ENCODE measurements around the gene ZNF786. TPM values are rescaled to one million over a fixed set of nuclear protein-coding genes. Genes with fewer than 3 reads are reported as not detected.

ZNF786 gene
- total and polyA plus RNA-seq, 10 of the 15 experiments (the other 5 are each of a cell fraction or from before 2014, with no cell fraction given): 0.47 to 7.0 (median 4.2) TPM

DNA sequence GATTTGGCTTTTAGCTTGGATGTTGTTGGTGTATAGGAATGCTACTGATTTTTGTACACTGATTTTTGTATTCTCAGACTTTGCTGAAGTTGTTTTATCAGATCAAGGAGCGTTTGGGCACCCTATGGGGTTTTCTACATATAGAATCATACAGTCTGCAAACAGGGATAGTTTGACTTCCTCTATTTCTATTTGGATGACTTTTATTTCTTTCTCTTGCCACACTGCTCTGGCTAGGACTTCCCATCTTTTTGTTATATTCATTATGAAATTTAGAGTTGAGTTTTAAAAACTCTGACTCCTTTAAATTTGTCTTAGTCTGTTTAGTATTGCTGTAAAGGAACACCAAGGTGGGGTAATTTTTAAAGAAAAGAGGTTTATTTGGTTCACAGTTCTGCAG lies 4.7 kb downstream of the ZNF786 start (continued):
- TF ChIP-seq, protein P1, sequence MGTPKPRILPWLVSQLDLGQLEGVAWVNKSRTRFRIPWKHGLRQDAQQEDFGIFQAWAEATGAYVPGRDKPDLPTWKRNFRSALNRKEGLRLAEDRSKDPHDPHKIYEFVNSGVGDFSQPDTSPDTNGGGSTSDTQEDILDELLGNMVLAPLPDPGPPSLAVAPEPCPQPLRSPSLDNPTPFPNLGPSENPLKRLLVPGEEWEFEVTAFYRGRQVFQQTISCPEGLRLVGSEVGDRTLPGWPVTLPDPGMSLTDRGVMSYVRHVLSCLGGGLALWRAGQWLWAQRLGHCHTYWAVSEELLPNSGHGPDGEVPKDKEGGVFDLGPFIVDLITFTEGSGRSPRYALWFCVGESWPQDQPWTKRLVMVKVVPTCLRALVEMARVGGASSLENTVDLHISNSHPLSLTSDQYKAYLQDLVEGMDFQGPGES (IDR thresholded peaks at IDR 0.05): no peak
- TF ChIP-seq SUZ12 (IDR thresholded peaks at IDR 0.05; ENCODE audit: unreplicated experiment) (no peak), MTA3 (IDR thresholded peaks at IDR 0.05; ENCODE audit: borderline replicate concordance, low read length) (no peak), IKZF1 (conservative IDR thresholded peaks at IDR 0.05) (no peak), CHD1 (IDR thresholded peaks at IDR 0.05; ENCODE audit: low read depth, low read length) (no peak), FOXK2 (IDR thresholded peaks at IDR 0.05) (no peak)

DNA sequence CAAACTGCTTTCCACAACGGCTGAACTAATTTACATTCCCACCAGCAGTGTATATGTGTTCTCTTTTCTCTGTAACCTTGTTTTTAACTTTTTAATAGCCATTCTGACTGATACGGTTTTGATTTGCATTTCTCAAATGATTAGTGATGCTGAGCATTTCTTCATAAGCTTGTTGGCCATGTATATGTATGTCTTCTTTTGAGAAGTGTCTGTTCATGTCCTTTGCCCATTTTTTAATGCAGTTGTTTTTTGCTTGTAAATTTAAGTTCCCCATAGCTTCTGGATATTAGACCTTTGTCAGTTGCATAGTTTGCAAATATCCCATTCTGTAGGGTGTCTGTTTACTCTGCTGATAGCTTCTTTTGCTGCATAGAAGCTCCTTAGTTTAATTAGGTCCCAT lies 6.1 kb downstream of the ZNF786 start:
- H3K9me3 ChIP-seq (replicated peaks; ENCODE audit: control insufficient read depth, insufficient read depth, low read length): peaks cover 4% of the 10 kb centered on the region; the same call in 2 of the 3 replicates
- H3K4me1 ChIP-seq (ENCODE audit: control insufficient read depth, insufficient read depth, low read length): no peaks in the 10 kb centered on the region
- intact Hi-C loops (cut with micrococcal nuclease; ENCODE audit: unreplicated experiment) (no loop called here), in situ Hi-C loops (cut with MboI) (no loop called here)
- ATAC-seq: no peak
- H2AFZ ChIP-seq (ENCODE audit: control insufficient read depth, low read depth, low read length): no peak overlapping the region
- no peaks in the 10 kb centered on the region for H4K20me1 ChIP-seq (ENCODE audit: control insufficient read depth, insufficient read depth)
- no peak overlapping the region for H3K9ac ChIP-seq (ENCODE audit: control insufficient read depth, insufficient read depth, low read length)
- ChIA-PET POLR2A (interaction anchor here (0.7 kb wide), 1 partner anchor 62 kb away, joined by 3 read pairs; no protein-coding TSS in a partner anchor), RAD21 (ENCODE audit: unreplicated experiment) (interaction anchor here (0.6 kb wide), 1 partner anchor 37 kb away, joined by 3 read pairs; no protein-coding TSS in a partner anchor), CTCF (interaction anchor here (1.5 to 3.7 kb wide), 3 partner anchors 19 to 79 kb away, joined by 4 to 13 read pairs (median 5); no protein-coding TSS in a partner anchor), SMC1A (ENCODE audit: uncharacterized antibody, unreplicated experiment) (interaction anchor here (1.5 kb wide), 1 partner anchor 79 kb away, joined by 3 read pairs; no protein-coding TSS in a partner anchor)
- H3K27me3 ChIP-seq (replicated peaks in 1 of 2; ENCODE audit: control insufficient read depth in 2 of 2, insufficient read depth in 2 of 2, low read length in 1 of 2): no peaks in the 10 kb centered on the region
- BruUV-seq (replicated peaks): no TSS peak
- H3K36me3 ChIP-seq (ENCODE audit: control insufficient read depth in 2 of 2, insufficient read depth in 2 of 2, low read length in 1 of 2): no peaks in the 10 kb centered on the region; a peak in 1 of 4 replicates
- H3K4me3 ChIP-seq: no peak overlapping the region
- no peak overlapping the region for H3K27ac ChIP-seq (ENCODE audit: control insufficient read depth, insufficient read depth)
- FAIRE-seq: no peak
- DNase-seq (ENCODE audit: low read depth, low spot score): no peak
- WGBS (ENCODE audit: insufficient coverage, insufficient replicate concordance, low lambda C conversion rate, missing lambda C conversion rate): 52% methylated on average over 2 of the region's 2 CpGs
- no peaks in the 10 kb centered on the region; the same call in 1 of the 2 replicates for H3K79me2 ChIP-seq (ENCODE audit: control insufficient read depth, insufficient read depth, low read length)
- no peak overlapping the region for H3K4me2 ChIP-seq (ENCODE audit: control insufficient read depth, insufficient read depth)
- TF ChIP-seq EZH2 (IDR thresholded peaks at IDR 0.05; ENCODE audit: borderline replicate concordance, control insufficient read depth, low read depth, low read length): no peak
- no peak for TF ChIP-seq ETV6 (conservative IDR thresholded peaks at IDR 0.05 in 1 of 2, IDR thresholded peaks at IDR 0.05 in 1 of 2; ENCODE audit: borderline replicate concordance in 1 of 2, low read depth in 1 of 2)
- TF ChIP-seq, protein P2, sequence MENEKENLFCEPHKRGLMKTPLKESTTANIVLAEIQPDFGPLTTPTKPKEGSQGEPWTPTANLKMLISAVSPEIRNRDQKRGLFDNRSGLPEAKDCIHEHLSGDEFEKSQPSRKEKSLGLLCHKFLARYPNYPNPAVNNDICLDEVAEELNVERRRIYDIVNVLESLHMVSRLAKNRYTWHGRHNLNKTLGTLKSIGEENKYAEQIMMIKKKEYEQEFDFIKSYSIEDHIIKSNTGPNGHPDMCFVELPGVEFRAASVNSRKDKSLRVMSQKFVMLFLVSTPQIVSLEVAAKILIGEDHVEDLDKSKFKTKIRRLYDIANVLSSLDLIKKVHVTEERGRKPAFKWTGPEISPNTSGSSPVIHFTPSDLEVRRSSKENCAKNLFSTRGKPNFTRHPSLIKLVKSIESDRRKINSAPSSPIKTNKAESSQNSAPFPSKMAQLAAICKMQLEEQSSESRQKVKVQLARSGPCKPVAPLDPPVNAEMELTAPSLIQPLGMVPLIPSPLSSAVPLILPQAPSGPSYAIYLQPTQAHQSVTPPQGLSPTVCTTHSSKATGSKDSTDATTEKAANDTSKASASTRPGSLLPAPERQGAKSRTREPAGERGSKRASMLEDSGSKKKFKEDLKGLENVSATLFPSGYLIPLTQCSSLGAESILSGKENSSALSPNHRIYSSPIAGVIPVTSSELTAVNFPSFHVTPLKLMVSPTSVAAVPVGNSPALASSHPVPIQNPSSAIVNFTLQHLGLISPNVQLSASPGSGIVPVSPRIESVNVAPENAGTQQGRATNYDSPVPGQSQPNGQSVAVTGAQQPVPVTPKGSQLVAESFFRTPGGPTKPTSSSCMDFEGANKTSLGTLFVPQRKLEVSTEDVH (IDR thresholded peaks at IDR 0.05; ENCODE audit: low read depth, partially characterized antibody): no peak
- TF ChIP-seq, protein P3, sequence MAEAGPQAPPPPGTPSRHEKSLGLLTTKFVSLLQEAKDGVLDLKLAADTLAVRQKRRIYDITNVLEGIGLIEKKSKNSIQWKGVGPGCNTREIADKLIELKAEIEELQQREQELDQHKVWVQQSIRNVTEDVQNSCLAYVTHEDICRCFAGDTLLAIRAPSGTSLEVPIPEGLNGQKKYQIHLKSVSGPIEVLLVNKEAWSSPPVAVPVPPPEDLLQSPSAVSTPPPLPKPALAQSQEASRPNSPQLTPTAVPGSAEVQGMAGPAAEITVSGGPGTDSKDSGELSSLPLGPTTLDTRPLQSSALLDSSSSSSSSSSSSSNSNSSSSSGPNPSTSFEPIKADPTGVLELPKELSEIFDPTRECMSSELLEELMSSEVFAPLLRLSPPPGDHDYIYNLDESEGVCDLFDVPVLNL (IDR thresholded peaks at IDR 0.05; ENCODE audit: low read depth, low read length): no peak
- TF ChIP-seq ZNF217 (IDR thresholded peaks at IDR 0.05): no peak
- TF ChIP-seq, protein P4, sequence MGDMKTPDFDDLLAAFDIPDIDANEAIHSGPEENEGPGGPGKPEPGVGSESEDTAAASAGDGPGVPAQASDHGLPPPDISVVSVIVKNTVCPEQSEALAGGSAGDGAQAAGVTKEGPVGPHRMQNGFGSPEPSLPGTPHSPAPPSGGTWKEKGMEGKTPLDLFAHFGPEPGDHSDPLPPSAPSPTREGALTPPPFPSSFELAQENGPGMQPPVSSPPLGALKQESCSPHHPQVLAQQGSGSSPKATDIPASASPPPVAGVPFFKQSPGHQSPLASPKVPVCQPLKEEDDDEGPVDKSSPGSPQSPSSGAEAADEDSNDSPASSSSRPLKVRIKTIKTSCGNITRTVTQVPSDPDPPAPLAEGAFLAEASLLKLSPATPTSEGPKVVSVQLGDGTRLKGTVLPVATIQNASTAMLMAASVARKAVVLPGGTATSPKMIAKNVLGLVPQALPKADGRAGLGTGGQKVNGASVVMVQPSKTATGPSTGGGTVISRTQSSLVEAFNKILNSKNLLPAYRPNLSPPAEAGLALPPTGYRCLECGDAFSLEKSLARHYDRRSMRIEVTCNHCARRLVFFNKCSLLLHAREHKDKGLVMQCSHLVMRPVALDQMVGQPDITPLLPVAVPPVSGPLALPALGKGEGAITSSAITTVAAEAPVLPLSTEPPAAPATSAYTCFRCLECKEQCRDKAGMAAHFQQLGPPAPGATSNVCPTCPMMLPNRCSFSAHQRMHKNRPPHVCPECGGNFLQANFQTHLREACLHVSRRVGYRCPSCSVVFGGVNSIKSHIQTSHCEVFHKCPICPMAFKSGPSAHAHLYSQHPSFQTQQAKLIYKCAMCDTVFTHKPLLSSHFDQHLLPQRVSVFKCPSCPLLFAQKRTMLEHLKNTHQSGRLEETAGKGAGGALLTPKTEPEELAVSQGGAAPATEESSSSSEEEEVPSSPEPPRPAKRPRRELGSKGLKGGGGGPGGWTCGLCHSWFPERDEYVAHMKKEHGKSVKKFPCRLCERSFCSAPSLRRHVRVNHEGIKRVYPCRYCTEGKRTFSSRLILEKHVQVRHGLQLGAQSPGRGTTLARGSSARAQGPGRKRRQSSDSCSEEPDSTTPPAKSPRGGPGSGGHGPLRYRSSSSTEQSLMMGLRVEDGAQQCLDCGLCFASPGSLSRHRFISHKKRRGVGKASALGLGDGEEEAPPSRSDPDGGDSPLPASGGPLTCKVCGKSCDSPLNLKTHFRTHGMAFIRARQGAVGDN (IDR thresholded peaks at IDR 0.05): no peak
- TF ChIP-seq CREM (IDR thresholded peaks at IDR 0.05; ENCODE audit: low read depth): no peak
